HepG2 (cell line): ENCODE measurements around the gene BBLN. TPM values are rescaled to one million over a fixed set of nuclear protein-coding genes. Genes with fewer than 3 reads are reported as not detected.

ENCODE experiments used
- ATF4 ChIP-seq, 2 experiments: fragments of 450-650 bp in 1 of 2; sonication (generic) in 1 of 2; formaldehyde crosslinking; IDR thresholded peaks; 2 replicates each; pipeline versions ENCODE4 v1.5.0 to v1.8.0; 2020 to 2022; ENCODE audit warnings: mild to moderate bottlenecking in 1 of 2, missing genetic modification reagents in 1 of 2
- CEBPZ ChIP-seq: IDR thresholded peaks from 2 replicates; pipeline ENCODE4 v1.6.1; 2012; ENCODE audit warnings: low read length, improper control_type of control experiment
- DZIP1 ChIP-seq: sonication (generic); formaldehyde crosslinking; IDR thresholded peaks from 2 replicates; pipeline ENCODE4 v1.5.0; 2020; ENCODE audit warnings: mild to moderate bottlenecking, missing genetic modification reagents
- ERF ChIP-seq: IDR thresholded peaks from 2 replicates; pipeline ENCODE4 v1.6.1; 2018; ENCODE audit warnings: missing biosample characterization, missing genetic modification reagents
- ESRRA ChIP-seq: sonication (generic); formaldehyde crosslinking; IDR thresholded peaks from 2 replicates; pipeline ENCODE4 v1.5.1; 2020; ENCODE audit warnings: mild to moderate bottlenecking, low read depth, missing genetic modification reagents
- FOXP1 ChIP-seq, 2 experiments: fragments of 450-650 bp in 1 of 2; IDR thresholded peaks; 2 replicates each; pipeline ENCODE4 v1.6.1; 2017 to 2018; ENCODE audit warnings: antibody characterized with exemption in 1 of 2
- GZF1 ChIP-seq: sonication (generic); formaldehyde crosslinking; IDR thresholded peaks from 2 replicates; pipeline ENCODE4 v1.5.1; 2020; ENCODE audit warnings: mild to moderate bottlenecking, missing genetic modification reagents
- HMGA1 ChIP-seq: sonication (generic); formaldehyde crosslinking; conservative IDR thresholded peaks from 2 replicates; pipeline ENCODE4 v1.4.0; 2020; ENCODE audit warnings: missing genetic modification reagents
- KLF6 ChIP-seq: IDR thresholded peaks from 2 replicates; pipeline ENCODE4 v1.8.0; 2016; ENCODE audit warnings: missing biosample characterization, missing genetic modification reagents
- MED13 ChIP-seq: sonication (generic); formaldehyde crosslinking; IDR thresholded peaks from 2 replicates; pipeline ENCODE4 v1.5.0; 2020; ENCODE audit warnings: missing genetic modification reagents
- MYC ChIP-seq: sonication (generic); formaldehyde crosslinking; IDR thresholded peaks from 2 replicates; pipeline ENCODE4 v1.9.0; 2021; ENCODE audit warnings: missing genetic modification reagents, borderline replicate concordance
- MYNN ChIP-seq: sonication (generic); formaldehyde crosslinking; IDR thresholded peaks from 2 replicates; pipeline ENCODE4 v1.4.0; 2020; ENCODE audit warnings: mild to moderate bottlenecking, low read depth, missing genetic modification reagents
- NFE2L2 ChIP-seq: fragments of 150-350 bp; IDR thresholded peaks from 2 replicates; pipeline ENCODE4 v1.6.1; 2014; ENCODE audit warnings: low read length
- PLSCR1 ChIP-seq: sonication (generic); formaldehyde crosslinking; IDR thresholded peaks from 2 replicates; pipeline ENCODE4 v1.5.0; 2020; ENCODE audit warnings: missing genetic modification reagents, mild to moderate bottlenecking, borderline replicate concordance
- SAP130 ChIP-seq: IDR thresholded peaks from 2 replicates; pipeline ENCODE4 v1.6.1; 2016; ENCODE audit warnings: low read depth
- SMYD3 ChIP-seq: sonication (generic); formaldehyde crosslinking; IDR thresholded peaks from 2 replicates; pipeline ENCODE4 v1.8.1; 2023; ENCODE audit warnings: mild to moderate bottlenecking, missing genetic modification reagents
- TFDP1 ChIP-seq: IDR thresholded peaks from 2 replicates; pipeline ENCODE4 v1.6.1; 2016; ENCODE audit warnings: missing compliant biosample characterization, missing genetic modification reagents, borderline replicate concordance
- ZIK1 ChIP-seq: sonication (generic); formaldehyde crosslinking; IDR thresholded peaks from 2 replicates; pipeline ENCODE4 v1.5.0; 2020; ENCODE audit warnings: mild to moderate bottlenecking, low read depth, missing genetic modification reagents, borderline replicate concordance
- ZNF33A ChIP-seq: sonication (generic); formaldehyde crosslinking; IDR thresholded peaks from 2 replicates; pipeline ENCODE4 v1.5.1; 2020; ENCODE audit warnings: missing genetic modification reagents, mild to moderate bottlenecking, moderate library complexity, borderline replicate concordance
- ZNF451 ChIP-seq: sonication (generic); formaldehyde crosslinking; IDR thresholded peaks from 2 replicates; pipeline ENCODE4 v1.5.0; 2020; ENCODE audit warnings: mild to moderate bottlenecking, missing genetic modification reagents
- ZNF546 ChIP-seq: sonication (generic); formaldehyde crosslinking; conservative IDR thresholded peaks from 2 replicates; pipeline ENCODE4 v1.8.1; 2023; ENCODE audit warnings: mild to moderate bottlenecking, missing genetic modification reagents
- polyA plus RNA-seq, 8 experiments: library from polyadenylated mRNA; depleted of rRNA in 3 of 8; stranded (reverse) in 7 of 8; unstranded in 1 of 8; fragments of >200 nt; fragmentation: Illumina TruSeq in 4 of 8; extraction: Trizol in 4 of 8; gene quantifications; 2 replicates each; pipeline versions ENCODE4 v1.2.1 to v1.2.3, GENCODE V29; 2011 to 2016; ENCODE audit warnings: low read depth in 4 of 8, missing spikeins in 1 of 8, mixed read lengths in 1 of 8; ENCODE audit not compliant: insufficient read depth in 1 of 8
- total RNA-seq, 5 experiments: library from RNA; depleted of rRNA; stranded (reverse); fragments of >200 nt; fragmentation: Illumina TruSeq; extraction: Trizol; gene quantifications; 2 replicates each; pipeline ENCODE4 v1.2.3, GENCODE V29; 2016; ENCODE audit warnings: low read depth in 1 of 5

The BBLN gene
- total and polyA plus RNA-seq, 2 of the 13 experiments (the other 11 are each of a cell fraction or from before 2014, with no cell fraction given) = 27.6 to 33.1 TPM

- peak; percentile 63; the same call in 1 of the 2 replicates for TF ChIP-seq MYC (CRISPR knock-in tag)
- no peak for TF ChIP-seq ERF (CRISPR knock-in tag)
- no peak for TF ChIP-seq ZIK1 (CRISPR knock-in tag)
- 0 out of 4 replicates have a peak, but pooled peaks of 1 of the 2 experiments have one; percentile 15 for TF ChIP-seq ATF4 (CRISPR knock-in tag; IDR thresholded peaks at IDR 0.05)
- no peak for TF ChIP-seq ESRRA (CRISPR knock-in tag)
- TF ChIP-seq ZNF451 = peak; percentile 39; the same call in 1 of the 2 replicates
- TF ChIP-seq SAP130 (CRISPR knock-in tag) = peak; percentile 73
- 0 out of 2 replicates have a peak, but pooled peaks have one; percentile 30 for TF ChIP-seq KLF6
- no peak for TF ChIP-seq SMYD3 (CRISPR knock-in tag)
- TF ChIP-seq ZNF33A (CRISPR knock-in tag) = no peak
- TF ChIP-seq PLSCR1 (CRISPR knock-in tag) = no peak
- TF ChIP-seq GZF1 (CRISPR knock-in tag) = no peak
- TF ChIP-seq DZIP1 (CRISPR knock-in tag) = no peak
- TF ChIP-seq CEBPZ = no peak
- TF ChIP-seq MYNN (CRISPR knock-in tag) = no peak
- no peak for TF ChIP-seq HMGA1 (CRISPR knock-in tag)
- TF ChIP-seq FOXP1 (IDR thresholded peaks at IDR 0.05) = no peak
- TF ChIP-seq FOXP1 (CRISPR knock-in tag; IDR thresholded peaks at IDR 0.05) = no peak
- TF ChIP-seq ZNF546 (CRISPR knock-in tag) = no peak
- TF ChIP-seq NFE2L2 = no peak
- TF ChIP-seq MED13 (CRISPR knock-in tag) = no peak
- peak; percentile 16; the same call in 1 of the 2 replicates for TF ChIP-seq TFDP1 (CRISPR knock-in tag)
Measured at GRCh38 chr9:128159784-128160602, at the start of gene BBLN (continued).
